ENCODE results near the gene TECPR1.
A peak's percentile ranks its signal among the peaks of the same experiment; 100 is the strongest.

TECPR1 gene

GRCh38 chr7:98209166-98209920, 42.7 kb downstream of the TECPR1 start:
- DNase-seq, result no peak

DNA sequence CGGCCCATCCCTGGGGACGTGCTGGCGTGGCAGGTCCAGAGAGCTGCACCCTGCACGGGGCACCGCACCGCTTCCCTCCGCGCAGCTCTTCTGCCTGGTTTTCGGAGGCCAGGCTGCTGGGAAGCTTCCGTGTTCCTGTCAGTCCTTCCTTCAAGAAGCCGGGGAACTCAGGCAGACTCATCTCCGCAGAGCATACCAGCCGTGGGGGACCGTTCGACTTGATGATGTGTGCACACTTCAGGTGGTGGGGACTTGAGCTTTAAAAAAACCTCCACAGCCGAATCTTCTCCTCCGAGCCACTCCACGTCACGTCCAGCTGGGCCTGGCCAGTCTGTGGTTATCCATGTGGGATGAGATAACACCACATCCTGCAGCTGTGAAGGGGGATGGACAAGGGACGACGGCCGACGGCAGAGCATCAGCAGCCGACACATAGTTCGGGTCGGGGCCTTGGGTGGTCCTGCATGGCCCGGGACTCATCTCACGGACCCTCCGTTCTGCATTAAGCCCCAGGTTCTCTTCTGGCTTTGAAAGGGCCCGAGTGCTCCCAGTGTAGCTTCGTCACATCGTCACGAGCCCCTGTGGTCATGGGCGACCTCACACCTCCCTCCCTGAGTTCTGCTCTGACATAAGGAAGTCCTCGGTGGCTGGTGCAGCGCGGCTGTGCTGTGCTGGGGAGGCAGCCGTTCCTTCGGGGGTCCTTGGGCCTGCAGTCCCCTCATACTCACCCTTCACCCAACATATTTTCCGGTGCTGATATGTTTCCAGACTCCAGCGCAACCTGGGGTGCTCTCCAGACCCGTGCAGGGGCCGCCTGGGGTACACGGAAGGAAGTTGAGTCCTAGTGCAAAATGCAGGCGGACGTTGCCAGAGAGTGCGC, 45.3 kb downstream of the TECPR1 start:
- DNase-seq, result no peak

- DNase-seq, result no peak
Measured at GRCh38 chr7:98205162-98205845, 46.7 kb downstream of the TECPR1 start.

DNA sequence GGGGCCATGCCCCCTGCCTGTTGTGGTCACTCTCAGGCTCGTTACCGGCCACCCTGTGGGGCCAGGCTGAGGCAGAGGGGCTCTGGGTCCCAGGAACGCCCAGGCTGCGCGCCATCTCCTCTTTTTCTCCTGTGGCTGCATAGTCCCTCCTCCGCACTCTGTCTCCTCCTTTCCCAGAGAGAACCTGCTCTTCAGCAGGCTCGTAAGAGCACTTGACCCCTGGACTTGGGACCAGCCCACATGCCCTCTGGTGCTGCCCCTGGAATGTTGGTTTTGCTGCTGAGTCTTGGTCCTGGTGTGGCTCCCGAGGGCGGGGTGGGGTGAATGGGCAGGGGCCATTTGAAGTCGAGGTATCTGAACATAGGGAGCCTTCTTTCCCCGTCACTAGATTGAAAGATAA, 47.4 kb downstream of the TECPR1 start:
- DNase-seq, result no peak

DNA sequence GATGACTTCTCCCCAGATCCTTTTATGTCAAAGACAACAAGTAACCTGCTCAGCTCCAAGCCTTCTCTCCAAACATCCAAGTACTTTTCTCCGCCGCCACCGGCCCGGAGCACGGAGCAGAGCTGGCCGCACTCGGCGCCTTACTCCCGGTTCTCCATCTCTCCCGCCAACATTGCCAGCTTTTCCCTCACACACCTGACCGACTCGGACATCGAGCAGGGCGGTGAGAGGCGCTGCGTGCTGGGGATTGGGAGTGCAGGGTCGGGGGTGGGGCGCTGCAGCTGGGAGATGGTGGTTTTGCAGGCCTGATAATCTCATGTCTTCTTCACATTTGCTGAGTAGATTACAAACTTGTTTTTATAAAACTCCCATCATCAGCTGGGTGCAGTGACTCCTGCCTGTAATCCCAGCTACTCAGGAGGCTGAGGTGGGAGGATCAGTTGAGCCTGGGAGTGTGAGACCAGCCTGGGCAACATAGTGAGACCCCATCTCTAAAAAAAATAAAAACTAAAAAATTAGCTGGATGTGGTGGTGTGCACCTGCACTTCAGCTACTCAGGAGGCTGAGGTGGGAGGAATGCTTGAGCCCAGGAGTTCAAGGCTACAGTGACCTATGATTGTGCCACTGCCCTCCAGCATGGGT, 47.9 kb downstream of the TECPR1 start:
- DNase-seq, result no peak

DNA sequence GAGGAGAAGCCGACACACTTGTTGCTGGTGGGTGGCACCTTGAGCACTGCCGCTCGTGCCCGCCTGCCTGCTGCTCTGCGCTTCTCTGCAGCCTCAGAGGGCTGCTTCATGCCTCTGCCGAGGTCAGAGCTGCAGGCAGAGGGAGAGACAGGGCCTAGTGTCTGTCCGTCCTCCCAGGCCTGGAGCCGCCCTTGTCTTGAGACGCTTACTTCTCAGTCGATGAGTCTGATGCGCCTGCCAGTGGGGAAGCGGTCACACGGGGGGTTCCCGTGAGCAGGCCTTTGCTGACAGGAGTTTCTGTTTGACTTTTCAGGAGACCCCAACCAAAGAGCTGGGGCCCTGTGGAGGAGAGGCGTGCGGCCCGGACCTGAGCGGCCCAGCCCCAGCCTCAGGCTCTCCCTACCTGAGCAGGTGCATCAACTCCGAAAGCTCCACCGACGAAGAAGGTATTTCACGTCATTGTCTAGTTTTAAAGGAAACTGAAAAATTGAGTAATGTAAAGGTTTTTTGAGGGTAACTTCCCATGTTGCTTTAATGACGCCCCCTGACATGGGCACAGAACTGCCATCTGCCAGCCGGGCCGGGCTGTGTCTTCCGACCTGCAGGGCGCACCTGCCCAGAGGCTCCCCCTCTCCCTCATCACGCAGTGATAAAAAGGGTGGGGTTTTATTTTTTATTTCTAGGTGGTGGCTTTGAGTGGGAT, 48.6 kb downstream of the TECPR1 start:
- DNase-seq, result no peak

- peak; percentile 59 for DNase-seq
Measured at GRCh38 chr7:98202367-98203195, 49.5 kb downstream of the TECPR1 start.

GRCh38 chr7:98200364-98200763, 51.7 kb downstream of the TECPR1 start:
- no peak for DNase-seq

DNA sequence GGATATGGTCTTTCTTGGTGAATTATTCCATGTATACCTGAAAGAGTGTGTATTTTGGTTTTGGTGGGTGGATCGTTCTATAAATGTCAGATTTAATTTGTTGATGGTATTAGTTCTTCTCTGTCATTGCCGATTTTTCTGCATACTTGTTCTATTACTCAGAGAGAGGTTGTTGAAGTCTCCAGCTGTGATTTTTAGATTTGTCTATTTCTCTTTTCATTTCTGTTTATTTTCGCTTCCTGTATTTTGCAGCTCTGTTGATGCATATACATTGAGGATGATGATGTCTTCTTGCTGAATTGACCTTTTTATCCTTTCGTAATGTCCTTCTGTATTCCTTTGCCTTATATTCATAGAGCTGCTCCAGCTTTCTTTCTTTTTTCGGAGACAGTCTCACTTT, 52.9 kb downstream of the TECPR1 start:
- DNase-seq, result no peak

DNA sequence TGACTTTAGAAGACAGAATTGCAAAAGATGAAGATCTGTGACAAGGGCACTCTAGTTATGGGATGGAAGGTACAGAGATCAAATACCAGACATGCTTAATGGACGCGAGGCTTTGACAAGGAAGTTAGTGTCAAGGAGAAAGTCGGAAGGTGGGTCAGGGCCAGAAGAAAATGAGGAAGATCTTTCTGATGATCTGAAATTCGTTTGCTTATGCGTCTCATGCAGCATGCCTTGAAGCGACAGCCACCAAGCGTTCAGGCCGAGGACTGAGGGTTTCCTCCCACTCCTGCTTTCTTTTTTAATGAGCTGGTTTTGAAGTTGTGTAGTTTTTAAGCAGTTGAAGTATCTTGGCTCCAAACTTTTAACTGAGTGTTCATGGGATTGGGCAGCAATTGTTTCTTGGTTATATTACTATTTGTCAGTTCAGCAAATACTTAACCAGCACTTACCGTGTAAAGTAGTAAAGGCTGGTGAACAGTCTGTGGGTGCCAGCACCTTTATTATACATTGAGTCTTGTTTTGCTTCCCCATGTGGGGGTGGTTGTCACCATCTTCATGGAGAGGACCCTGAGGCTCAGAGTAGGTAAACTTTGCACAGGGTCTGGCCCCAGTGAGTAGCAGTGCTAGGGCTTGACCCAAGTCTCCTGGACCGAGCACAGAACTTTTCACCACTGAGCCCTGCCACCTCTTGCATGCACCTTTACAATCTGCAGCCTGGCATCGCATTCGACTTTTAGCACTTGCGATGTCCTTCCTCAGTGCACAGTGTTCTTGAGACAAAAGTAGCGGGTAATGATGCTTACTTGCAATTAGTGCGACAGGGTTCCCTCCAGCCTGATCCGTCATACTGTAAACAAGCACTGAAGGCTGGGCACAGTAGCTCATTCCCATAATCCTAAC, 55.1 kb downstream of the TECPR1 start:
- no peak for DNase-seq

GRCh38 chr7:98194672-98195457, 57.2 kb downstream of the TECPR1 start:
- no peak for DNase-seq

DNA sequence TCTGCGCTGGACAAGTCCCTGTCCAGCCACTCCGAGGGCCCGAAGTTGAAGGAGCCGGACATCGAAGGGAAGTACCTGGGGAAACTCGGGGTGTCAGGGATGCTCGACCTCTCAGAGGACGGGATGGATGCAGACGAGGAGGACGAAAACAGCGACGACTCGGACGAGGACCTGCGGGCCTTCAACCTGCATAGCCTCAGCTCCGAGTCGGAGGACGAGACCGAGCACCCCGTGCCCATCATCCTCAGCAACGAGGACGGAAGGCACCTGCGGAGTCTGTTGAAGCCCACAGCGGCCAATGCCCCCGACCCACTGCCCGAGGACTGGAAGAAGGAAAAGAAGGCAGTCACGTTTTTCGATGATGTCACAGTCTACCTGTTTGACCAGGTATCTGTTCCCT, 57.8 kb downstream of the TECPR1 start:
- DNase-seq, result no peak

- DNase-seq, result no peak
Measured at GRCh38 chr7:98193474-98194180, 58.4 kb downstream of the TECPR1 start.

DNA sequence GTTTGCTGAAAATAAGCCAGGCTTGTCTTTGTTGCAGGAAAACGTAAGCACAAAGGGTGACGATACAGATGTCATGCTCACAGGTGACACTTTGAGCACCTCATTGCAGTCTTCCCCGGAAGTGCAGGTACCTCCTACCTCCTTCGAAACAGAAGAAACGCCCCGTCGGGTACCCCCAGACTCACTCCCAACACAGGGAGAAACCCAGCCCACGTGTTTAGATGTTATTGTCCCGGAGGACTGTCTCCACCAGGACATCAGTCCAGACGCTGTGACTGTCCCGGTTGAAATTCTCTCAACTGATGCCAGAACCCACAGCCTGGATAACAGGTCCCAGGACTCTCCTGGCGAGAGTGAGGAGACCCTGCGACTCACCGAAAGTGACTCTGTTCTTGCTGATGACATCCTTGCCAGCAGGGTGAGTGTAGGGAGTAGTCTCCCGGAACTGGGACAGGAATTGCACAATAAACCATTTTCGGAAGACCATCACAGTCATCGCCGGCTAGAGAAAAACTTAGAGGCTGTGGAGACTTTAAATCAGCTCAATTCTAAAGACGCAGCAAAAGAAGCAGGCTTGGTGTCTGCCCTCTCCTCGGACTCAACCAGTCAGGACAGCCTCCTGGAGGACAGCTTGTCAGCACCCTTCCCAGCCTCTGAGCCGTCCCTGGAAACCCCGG, 59.1 kb downstream of the TECPR1 start:
- DNase-seq, result no peak

DNA sequence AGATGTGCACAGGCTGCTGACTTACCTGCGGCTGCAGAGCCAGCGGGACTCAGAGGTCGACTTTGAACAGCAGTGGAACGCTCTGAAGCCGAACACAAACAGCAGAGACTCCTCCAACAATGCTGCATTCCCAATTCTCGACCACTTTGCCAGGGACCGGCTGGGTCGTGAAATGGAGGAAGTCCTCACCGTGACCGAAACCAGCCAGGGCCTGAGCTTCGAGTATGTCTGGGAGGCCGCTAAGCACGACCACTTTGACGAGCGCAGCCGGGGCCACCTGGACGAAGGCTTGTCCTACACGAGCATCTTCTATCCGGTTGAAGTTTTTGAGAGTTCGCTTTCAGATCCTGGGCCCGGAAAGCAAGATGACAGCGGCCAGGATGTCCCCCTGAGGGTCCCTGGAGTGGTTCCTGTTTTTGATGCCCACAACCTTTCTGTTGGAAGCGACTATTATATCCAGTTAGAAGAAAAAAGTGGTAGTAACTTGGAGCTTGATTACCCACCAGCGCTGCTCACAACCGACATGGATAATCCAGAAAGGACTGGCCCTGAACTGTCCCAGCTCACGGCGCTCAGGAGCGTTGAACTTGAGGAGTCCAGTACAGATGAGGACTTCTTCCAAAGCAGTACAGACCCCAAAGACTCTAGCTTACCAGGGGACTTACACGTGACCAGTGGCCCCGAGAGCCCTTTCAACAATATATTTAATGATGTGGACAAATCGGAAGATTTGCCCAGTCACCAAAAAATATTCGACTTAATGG, 60.2 kb downstream of the TECPR1 start:
- no peak for DNase-seq

DNA sequence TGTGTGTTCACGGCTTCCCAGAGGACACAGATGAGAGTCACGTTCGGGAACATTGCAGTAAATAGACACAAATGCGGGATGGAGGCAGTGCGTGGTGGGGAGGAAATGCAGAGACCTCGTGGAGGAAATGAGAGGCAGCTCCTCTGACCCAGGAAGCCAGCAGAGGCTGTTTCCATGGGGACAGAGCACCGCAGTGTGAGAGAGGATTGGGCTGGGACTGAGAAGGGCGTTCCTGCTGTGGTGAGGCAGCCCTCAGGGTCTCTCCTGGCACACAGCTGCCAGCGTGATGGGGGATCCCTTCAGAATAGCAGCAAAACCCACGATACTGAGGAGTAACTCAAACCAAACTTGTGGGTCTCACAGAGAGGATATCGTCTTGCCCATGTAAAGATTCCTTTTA, 62.5 kb downstream of the TECPR1 start:
- DNase-seq, result no peak

- no peak for DNase-seq
Measured at GRCh38 chr7:98187138-98187502, 64.9 kb downstream of the TECPR1 start.
